Measurements from ENCODE around the gene MTUS2.

- TF ChIP-seq ZNF384 (IDR thresholded peaks at IDR 0.05), result no peak
- no peak for TF ChIP-seq SP1 (IDR thresholded peaks at IDR 0.05)
- no peak for TF ChIP-seq HDGF (IDR thresholded peaks at IDR 0.05; ENCODE audit: borderline replicate concordance)
- TF ChIP-seq FOXA1 (IDR thresholded peaks at IDR 0.05), result no peak
- TF ChIP-seq FOXK2 (IDR thresholded peaks at IDR 0.05), result no peak
- TF ChIP-seq NFRKB (IDR thresholded peaks at IDR 0.05), result no peak
- no peak for TF ChIP-seq TARDBP (IDR thresholded peaks at IDR 0.05)
Observed at GRCh38 chr13:29538652-29539040, 718.5 kb downstream of the MTUS2 start.

Measured in HEK293T (cell line).